HepG2 (cell line): ENCODE results near the gene NEURL3. TPM values are rescaled to one million over a fixed set of nuclear protein-coding genes. Genes with fewer than 3 reads are reported as not detected.

Experiments used
- ATAC-seq: fragments of 200-7000 bp; cut with Tn5 transposase; 3 replicates; pipeline ENCODE4 v1.9.1; 2020; ENCODE audit warnings: mild to moderate bottlenecking, moderate library complexity
- BruUV-seq: library from RNA; stranded (reverse); fragments of 400-500 nt; replicated peaks from 2 replicates; lab custom pipeline; 2021; lab: Mats Ljungman, UMichigan
- CTCF ChIA-PET: fragments of 300-600 bp; formaldehyde crosslinking; extraction: SDS; loops from one replicate; lab custom pipeline; 2021; ENCODE audit warnings: low total read pairs, inconsistent platforms, low intra/inter-chr PET ratio; lab: Yijun Ruan, JAX
- POLR2A ChIA-PET: fragments of 350-600 bp; sonication (Branson Sonifier 250); formaldehyde crosslinking; loops from one replicate; lab custom pipeline; 2020; ENCODE audit warnings: antibody characterized with exemption, inconsistent platforms; lab: Yijun Ruan, JAX
- DNase-seq: peaks from one replicate; pipeline ENCODE4 v3.0.0-alpha.2; 2015; ENCODE audit warnings: low spot score
- FAIRE-seq: peaks from 3 replicates; lab custom pipeline; 2011; peaks lifted over from hg19 to GRCh38; lab: Jason Lieb, UNC
- H2AFZ ChIP-seq: one replicate; pipeline ENCODE4 v1.6.1; 2011; ENCODE audit warnings: low read length, inconsistent platforms
- H3K27ac ChIP-seq: fragments of 300-600 bp; 3 replicates; pipeline ENCODE4 v1.8.0; 2011; ENCODE audit warnings: mixed run types, mild to moderate bottlenecking, mixed read lengths, low read length, inconsistent platforms; ENCODE audit not compliant: insufficient read depth; ENCODE audit errors: extremely low read length
- H3K27me3 ChIP-seq, 2 experiments: fragments of 200-600 bp in 1 of 2; 2 replicates in 1 of 2; 3 replicates in 1 of 2; pipeline versions ENCODE4 v1.6.0 to v1.8.0; 2011; ENCODE audit warnings: low read length in 2 of 2, mild to moderate bottlenecking in 2 of 2, moderate library complexity in 2 of 2, inconsistent platforms in 1 of 2; ENCODE audit not compliant: insufficient read depth in 2 of 2, control insufficient read depth in 1 of 2
- H3K36me3 ChIP-seq, 2 experiments: fragments of 200-600 bp in 1 of 2; replicated peaks in 1 of 2; 2 replicates in 1 of 2; 3 replicates in 1 of 2; pipeline versions ENCODE4 v1.5.1 to v1.8.0; 2011; ENCODE audit warnings: low read length in 2 of 2, inconsistent platforms in 1 of 2; ENCODE audit not compliant: insufficient read depth in 2 of 2, control insufficient read depth in 1 of 2
- H3K4me1 ChIP-seq: 2 replicates; pipeline ENCODE4 v1.5.1; 2012; ENCODE audit warnings: low read length, inconsistent platforms; ENCODE audit not compliant: insufficient read depth
- H3K4me2 ChIP-seq: 2 replicates; pipeline ENCODE4 v1.6.0; 2011; ENCODE audit warnings: low read depth, low read length, inconsistent platforms
- H3K4me3 ChIP-seq, 3 experiments: fragments of 200-600 bp in 1 of 3; sonication (generic), shearing (Covaris generic) in 1 of 3; replicated peaks in 1 of 3; 2 replicates each; pipeline ENCODE4 v1.5.1; 2011 to 2016; ENCODE audit warnings: low read length in 3 of 3, inconsistent platforms in 2 of 3, low read depth in 2 of 3, mild to moderate bottlenecking in 2 of 3, control low read depth in 1 of 3, mixed read lengths in 1 of 3; ENCODE audit not compliant: insufficient read depth in 1 of 3
- H3K79me2 ChIP-seq: one replicate; pipeline ENCODE4 v1.6.1; 2011; ENCODE audit warnings: low read length, inconsistent platforms; ENCODE audit not compliant: insufficient read depth
- H3K9ac ChIP-seq: 2 replicates; pipeline ENCODE4 v1.6.0; 2011; ENCODE audit warnings: mild to moderate bottlenecking, low read depth, low read length, inconsistent platforms; ENCODE audit not compliant: insufficient read depth
- H3K9me3 ChIP-seq: 2 replicates; pipeline ENCODE4 v1.5.1; 2012; ENCODE audit warnings: mild to moderate bottlenecking, low read length
- H4K20me1 ChIP-seq: 2 replicates; pipeline ENCODE4 v1.6.0; 2011; ENCODE audit warnings: inconsistent platforms, mild to moderate bottlenecking, low read length, moderate library complexity; ENCODE audit not compliant: insufficient read depth
- EHMT2 ChIP-seq: fragments of 200-600 bp; sonication (generic); IDR thresholded peaks from 2 replicates; pipeline ENCODE4 v1.7.0; 2017; ENCODE audit warnings: antibody characterized with exemption, low read depth, low read length, borderline replicate concordance
- JDP2 ChIP-seq: sonication (generic); formaldehyde crosslinking; IDR thresholded peaks from 2 replicates; pipeline ENCODE4 v1.8.1; 2022; ENCODE audit warnings: missing genetic modification reagents, borderline replicate concordance
- JUN ChIP-seq: sonication (generic); formaldehyde crosslinking; IDR thresholded peaks from 2 replicates; pipeline ENCODE4 v1.4.0; 2020; ENCODE audit warnings: mild to moderate bottlenecking, missing genetic modification reagents
- KDM5B ChIP-seq: sonication (generic); formaldehyde crosslinking; IDR thresholded peaks from 2 replicates; pipeline ENCODE4 v1.4.0; 2020; ENCODE audit warnings: missing genetic modification reagents, mild to moderate bottlenecking, borderline replicate concordance
- RELA ChIP-seq: sonication (generic); formaldehyde crosslinking; IDR thresholded peaks from 2 replicates; pipeline ENCODE4 v1.4.0; 2020; ENCODE audit warnings: missing genetic modification reagents
- RFX1 ChIP-seq: fragments of 450-650 bp; IDR thresholded peaks from 2 replicates; pipeline ENCODE4 v1.6.1; 2017
- SMARCC2 ChIP-seq: fragments of 450-650 bp; IDR thresholded peaks from 2 replicates; pipeline ENCODE4 v1.6.1; 2017; ENCODE audit warnings: antibody characterized with exemption, mild to moderate bottlenecking
- SOX5 ChIP-seq: IDR thresholded peaks from 2 replicates; pipeline ENCODE4 v1.6.1; 2016; ENCODE audit warnings: borderline replicate concordance
- ZNF256 ChIP-seq: sonication (generic); formaldehyde crosslinking; conservative IDR thresholded peaks from 2 replicates; pipeline ENCODE4 v1.4.0; 2020; ENCODE audit warnings: missing genetic modification reagents
- ZNF503 ChIP-seq: sonication (generic); formaldehyde crosslinking; IDR thresholded peaks from 2 replicates; pipeline ENCODE4 v1.4.0; 2020; ENCODE audit warnings: missing genetic modification reagents
- ZNF512B ChIP-seq: sonication (generic); formaldehyde crosslinking; IDR thresholded peaks from 2 replicates; pipeline ENCODE4 v1.5.1; 2020; ENCODE audit warnings: missing genetic modification reagents, mild to moderate bottlenecking, borderline replicate concordance
- ZNF547 ChIP-seq: sonication (generic); formaldehyde crosslinking; IDR thresholded peaks from 2 replicates; pipeline ENCODE4 v1.5.1; 2020; ENCODE audit warnings: mild to moderate bottlenecking, missing genetic modification reagents
- ZNF660 ChIP-seq: sonication (generic); formaldehyde crosslinking; IDR thresholded peaks from 2 replicates; pipeline ENCODE4 v1.5.1; 2020; ENCODE audit warnings: mild to moderate bottlenecking, low read depth, missing genetic modification reagents, borderline replicate concordance
- WGBS: methylation state at CpG from one replicate; pipeline ENCODE4 v1.1.6; 2017; ENCODE audit warnings: low lambda C conversion rate; 5-methylcytosine and 5-hydroxymethylcytosine counted together
- in situ Hi-C: cut with HindIII; loops from 2 replicates; pipeline ENCODE4 v1.10.0; 2017; ENCODE audit warnings: low pct_unique_long_range_greater_than_20kb; ENCODE audit not compliant: extremely low pct_ligation_motif_present
- intact Hi-C: fragments of 100-400 bp; cut with micrococcal nuclease; formaldehyde crosslinking; loops from one replicate; pipeline ENCODE4 v1.10.0; 2022; ENCODE audit not compliant: unreplicated experiment
- polyA plus RNA-seq, 8 experiments: library from polyadenylated mRNA; depleted of rRNA in 3 of 8; stranded (reverse) in 7 of 8; unstranded in 1 of 8; fragments of >200 nt; fragmentation: Illumina TruSeq in 4 of 8; extraction: Trizol in 4 of 8; gene quantifications; 2 replicates each; pipeline versions ENCODE4 v1.2.1 to v1.2.3, GENCODE V29; 2011 to 2016; ENCODE audit warnings: low read depth in 4 of 8, missing spikeins in 1 of 8, mixed read lengths in 1 of 8; ENCODE audit not compliant: insufficient read depth in 1 of 8
- total RNA-seq, 5 experiments: library from RNA; depleted of rRNA; stranded (reverse); fragments of >200 nt; fragmentation: Illumina TruSeq; extraction: Trizol; gene quantifications; 2 replicates each; pipeline ENCODE4 v1.2.3, GENCODE V29; 2016; ENCODE audit warnings: low read depth in 1 of 5

NEURL3 gene
- total and polyA plus RNA-seq, 2 of the 13 experiments (the other 11 are each of a cell fraction or from before 2014, with no cell fraction given): 0.16 to 1.2 TPM

GRCh38 chr2:96530144-96530430, 24.9 kb upstream of the NEURL3 start:
- FAIRE-seq (no peak), DNase-seq (no peak)
- BruUV-seq: no TSS peak
- in situ Hi-C loops: no loop called here
- no peak for TF ChIP-seq ZNF660 (CRISPR knock-in tag)
- TF ChIP-seq, all 625 proteins: peak for 0
- H3K4me2 ChIP-seq: no peak overlapping the region
- no peaks in the 10 kb centered on the region for H4K20me1 ChIP-seq
- H3K4me1 ChIP-seq: peaks cover 28% of the 10 kb centered on the region; the same call in 1 of the 2 replicates
- no peak overlapping the region for H3K27ac ChIP-seq
- H2AFZ ChIP-seq: no peak overlapping the region
- no peaks in the 10 kb centered on the region for H3K9me3 ChIP-seq
- H3K36me3 ChIP-seq: no peaks in the 10 kb centered on the region
- peaks cover 24 to 85% of the 10 kb centered on the region in 2 experiments for H3K27me3 ChIP-seq
- H3K79me2 ChIP-seq: no peaks in the 10 kb centered on the region
- no peak overlapping the region for H3K9ac ChIP-seq
- intact Hi-C loops: no loop called here
- WGBS: 0% methylated on average over 5 of the region's 6 CpGs
- ChIA-PET CTCF (no interaction called here), POLR2A (no interaction called here)
- no peak overlapping the region for H3K4me3 ChIP-seq
- no peak for ATAC-seq

GRCh38 chr2:96529376-96530143, 24.4 kb upstream of the NEURL3 start:
- FAIRE-seq (no peak), ATAC-seq (no peak), DNase-seq (no peak)
- Histone ChIP-seq H3K79me2 (no peaks in the 10 kb centered on the region), H3K9me3 (no peaks in the 10 kb centered on the region), H3K36me3 (no peaks in the 10 kb centered on the region), H3K4me2 (no peak overlapping the region), H3K4me1 (peaks cover 28% of the 10 kb centered on the region; the same call in 1 of the 2 replicates), H3K27ac (no peak overlapping the region), H2AFZ (no peak overlapping the region), H3K9ac (no peak overlapping the region), H3K4me3 (no peak overlapping the region), H3K27me3 (peaks cover 24 to 86% of the 10 kb centered on the region in 2 experiments), H4K20me1 (no peaks in the 10 kb centered on the region)
- intact Hi-C loops (no loop called here), in situ Hi-C loops (no loop called here)
- ChIA-PET POLR2A (interaction anchor here (1.0 kb wide), 1 partner anchor 27 kb away, joined by 3 read pairs; no protein-coding TSS in a partner anchor), CTCF (no interaction called here)
- WGBS: 35% methylated on average over 7 of the region's 9 CpGs
- no TSS peak for BruUV-seq
- TF ChIP-seq EHMT2: no peak
- TF ChIP-seq SOX5 (CRISPR knock-in tag): no peak
- TF ChIP-seq ZNF256 (CRISPR knock-in tag): no peak
- TF ChIP-seq KDM5B: no peak
- no peak for TF ChIP-seq ZNF547 (CRISPR knock-in tag)
- no peak for TF ChIP-seq JDP2 (CRISPR knock-in tag)
- no peak for TF ChIP-seq RELA
- no peak for TF ChIP-seq SMARCC2
- TF ChIP-seq RFX1: no peak
- no peak for TF ChIP-seq ZNF512B (CRISPR knock-in tag)
- no peak for TF ChIP-seq JUN (CRISPR knock-in tag)
- TF ChIP-seq ZNF503 (CRISPR knock-in tag): no peak
